ENCODE measurements around the gene TSPAN33. TPM values are rescaled to one million over a fixed set of nuclear protein-coding genes. Genes with fewer than 3 reads are reported as not detected.

The TSPAN33 gene
- total and polyA plus RNA-seq, 9 of the 15 experiments (the other 6 are each of a cell fraction or from before 2014, with no cell fraction given), result 0.03 to 1.5 (median 0.23) TPM; not detected in 2

GRCh38 chr7:129169686-129170440 is 25.4 kb downstream of the TSPAN33 start (continued):
- TF ChIP-seq THAP12 (CRISPR knock-in tag; IDR thresholded peaks at IDR 0.05), result no peak
- TF ChIP-seq CSDE1 (IDR thresholded peaks at IDR 0.05), result no peak
- TF ChIP-seq DACH1 (IDR thresholded peaks at IDR 0.05; ENCODE audit: partially characterized antibody), result no peak
- no peak for TF ChIP-seq CLOCK (CRISPR knock-in tag; IDR thresholded peaks at IDR 0.05; ENCODE audit: borderline replicate concordance)
- no peak for TF ChIP-seq SRSF7 (optimal IDR thresholded peaks at IDR 0.05; ENCODE audit: low read depth, low read length)
- no peak for TF ChIP-seq FUS (optimal IDR thresholded peaks at IDR 0.05; ENCODE audit: low read depth, low read length)

Measured in K562 (cell line).